ENCODE results near the gene NELFE. TPM values are rescaled to one million over a fixed set of nuclear protein-coding genes. Genes with fewer than 3 reads are reported as not detected.

NELFE gene
- total RNA-seq, 4 donors from 2014 or later = 67.0 to 94.0 (median 75.0) TPM

- TF ChIP-seq, protein P1, sequence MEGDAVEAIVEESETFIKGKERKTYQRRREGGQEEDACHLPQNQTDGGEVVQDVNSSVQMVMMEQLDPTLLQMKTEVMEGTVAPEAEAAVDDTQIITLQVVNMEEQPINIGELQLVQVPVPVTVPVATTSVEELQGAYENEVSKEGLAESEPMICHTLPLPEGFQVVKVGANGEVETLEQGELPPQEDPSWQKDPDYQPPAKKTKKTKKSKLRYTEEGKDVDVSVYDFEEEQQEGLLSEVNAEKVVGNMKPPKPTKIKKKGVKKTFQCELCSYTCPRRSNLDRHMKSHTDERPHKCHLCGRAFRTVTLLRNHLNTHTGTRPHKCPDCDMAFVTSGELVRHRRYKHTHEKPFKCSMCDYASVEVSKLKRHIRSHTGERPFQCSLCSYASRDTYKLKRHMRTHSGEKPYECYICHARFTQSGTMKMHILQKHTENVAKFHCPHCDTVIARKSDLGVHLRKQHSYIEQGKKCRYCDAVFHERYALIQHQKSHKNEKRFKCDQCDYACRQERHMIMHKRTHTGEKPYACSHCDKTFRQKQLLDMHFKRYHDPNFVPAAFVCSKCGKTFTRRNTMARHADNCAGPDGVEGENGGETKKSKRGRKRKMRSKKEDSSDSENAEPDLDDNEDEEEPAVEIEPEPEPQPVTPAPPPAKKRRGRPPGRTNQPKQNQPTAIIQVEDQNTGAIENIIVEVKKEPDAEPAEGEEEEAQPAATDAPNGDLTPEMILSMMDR (IDR thresholded peaks at IDR 0.05) = no peak
- DNase-seq (ENCODE audit: low spot score) = no peak
Measured at GRCh38 chr6:31906122-31906521, 52.6 kb downstream of the NELFE start.

GRCh38 chr6:31905041-31905440 lies 53.7 kb downstream of the NELFE start:
- no peak for DNase-seq (ENCODE audit: low spot score)
- TF ChIP-seq, protein P1 (IDR thresholded peaks at IDR 0.05) = no peak
- no peak for ATAC-seq (ENCODE audit: low FRiP score)

More at GRCh38 chr6:31906122-31906521, 52.6 kb downstream of the NELFE start:
- ATAC-seq (ENCODE audit: low FRiP score) = no peak

GRCh38 chr6:31903957-31904356 lies 54.8 kb downstream of the NELFE start:
- peak; percentile 47 for ATAC-seq (ENCODE audit: low FRiP score)
- TF ChIP-seq, protein P1 (IDR thresholded peaks at IDR 0.05) = no peak
- DNase-seq (ENCODE audit: low spot score) = no peak

Small RNA genes lying within 50 kb of the gene (small RNA-seq; reads per million reads assigned to genes)
- not detected for gene AL645922.1

Other genes with a start within 250 kb of the NELFE start
- gene LY6G6D, start 243.6 kb downstream of the NELFE start, total RNA-seq = not detected
- gene LY6G6C, start 237.2 kb downstream of the NELFE start, total RNA-seq = under 1 TPM in 1 of 4 donors, not detected in 3; 0.74 TPM
- gene MPIG6B, start 235.6 kb downstream of the NELFE start, total RNA-seq = under 1 TPM in 1 of 4 donors, not detected in 3; 0.84 TPM
- 100 to 1,000 TPM; 103 to 148 (median 115) TPM for gene DDAH2, start 229.7 kb downstream of the NELFE start, total RNA-seq
- gene CLIC1, start 222.4 kb downstream of the NELFE start, total RNA-seq = 100 to 1,000 TPM; 244 to 443 (median 336) TPM
- gene MSH5, start 219.0 kb downstream of the NELFE start, total RNA-seq = 10 to 100 TPM in 1 of 4 donors, 1 to 10 TPM in 3; 5.4 to 17.0 (median 7.3) TPM
- gene SAPCD1, start 196.3 kb downstream of the NELFE start, total RNA-seq = not detected
- gene VWA7, start 181.6 kb downstream of the NELFE start, total RNA-seq = 1 to 10 TPM in 1 of 4 donors, under 1 TPM in 2, not detected in 1; 0.36 to 1.6 (median 0.56) TPM
- 10 to 100 TPM; 31.6 to 47.0 (median 34.6) TPM for gene VARS1, start 163.2 kb downstream of the NELFE start, total RNA-seq
- 10 to 100 TPM; 19.8 to 35.1 (median 30.4) TPM for gene LSM2, start 152.0 kb downstream of the NELFE start, total RNA-seq
- 1 to 10 TPM in 3 of 4 donors, under 1 TPM in 1; 0.48 to 3.0 (median 1.9) TPM for gene HSPA1L, start 143.7 kb downstream of the NELFE start, total RNA-seq
- gene HSPA1A, start 143.4 kb downstream of the NELFE start, total RNA-seq = 1,000 to 10,000 TPM in 1 of 4 donors, 100 to 1,000 TPM in 3; 155 to 1,684 (median 309) TPM
- gene HSPA1B, start 131.2 kb downstream of the NELFE start, total RNA-seq = 1,000 to 10,000 TPM in 1 of 4 donors, 100 to 1,000 TPM in 3; 174 to 1,642 (median 258) TPM
- gene NEU1, start 96.2 kb downstream of the NELFE start, total RNA-seq = 10 to 100 TPM; 44.1 to 63.8 (median 55.2) TPM
- gene SLC44A4, start 80.0 kb downstream of the NELFE start, total RNA-seq = under 1 TPM in 3 of 4 donors, not detected in 1; 0.19 to 0.84 (median 0.38) TPM
- gene EHMT2, start 61.3 kb downstream of the NELFE start, total RNA-seq = 10 to 100 TPM; 17.4 to 25.9 (median 20.0) TPM
- gene ZBTB12, start 56.9 kb downstream of the NELFE start, total RNA-seq = 1 to 10 TPM in 3 of 4 donors, under 1 TPM in 1; 0.48 to 1.9 (median 1.4) TPM
- gene C2, start 31.3 kb downstream of the NELFE start, total RNA-seq = 10 to 100 TPM; 30.6 to 96.1 (median 46.0) TPM
- gene CFB, start 12.9 kb downstream of the NELFE start, total RNA-seq = 1,000 to 10,000 TPM in 1 of 4 donors, 100 to 1,000 TPM in 2, 10 to 100 TPM in 1; 16.7 to 1,024 (median 264) TPM
- gene SKIC2, start 204 bp upstream of the NELFE start, total RNA-seq = 10 to 100 TPM; 31.3 to 50.8 (median 44.8) TPM
- 10 to 100 TPM; 15.6 to 19.9 (median 18.4) TPM for gene DXO, start 13.2 kb upstream of the NELFE start, total RNA-seq
- 100 to 1,000 TPM in 3 of 4 donors, 10 to 100 TPM in 1; 16.6 to 652 (median 239) TPM for gene C4A, start 23.1 kb upstream of the NELFE start, total RNA-seq
- 100 to 1,000 TPM in 3 of 4 donors, 10 to 100 TPM in 1; 15.4 to 912 (median 204) TPM for gene C4B, start 55.8 kb upstream of the NELFE start, total RNA-seq
- gene CYP21A2, start 79.4 kb upstream of the NELFE start, total RNA-seq = 1 to 10 TPM in 3 of 4 donors, under 1 TPM in 1; 0.63 to 5.7 (median 2.8) TPM
- 100 to 1,000 TPM; 129 to 311 (median 137) TPM for gene TNXB, start 150.4 kb upstream of the NELFE start, total RNA-seq
- 10 to 100 TPM; 23.2 to 44.3 (median 24.4) TPM for gene ATF6B, start 169.3 kb upstream of the NELFE start, total RNA-seq
- 1 to 10 TPM; 2.1 to 3.9 (median 2.7) TPM for gene FKBPL, start 171.3 kb upstream of the NELFE start, total RNA-seq
- 1 to 10 TPM in 1 of 4 donors, under 1 TPM in 3; 0.24 to 1.0 (median 0.34) TPM for gene PRRT1, start 193.0 kb upstream of the NELFE start, total RNA-seq
- 100 to 1,000 TPM in 1 of 4 donors, 10 to 100 TPM in 3; 21.5 to 161 (median 34.3) TPM for gene PPT2, start 195.2 kb upstream of the NELFE start, total RNA-seq
- gene EGFL8, start 205.6 kb upstream of the NELFE start, total RNA-seq = 10 to 100 TPM in 3 of 4 donors, 1 to 10 TPM in 1; 8.9 to 17.3 (median 13.3) TPM
- gene AGPAT1, start 217.1 kb upstream of the NELFE start, total RNA-seq = 10 to 100 TPM; 26.4 to 40.9 (median 35.7) TPM
- 10 to 100 TPM; 35.1 to 59.1 (median 50.6) TPM for gene RNF5, start 219.4 kb upstream of the NELFE start, total RNA-seq
- 1 to 10 TPM in 3 of 4 donors, under 1 TPM in 1; 0.48 to 9.3 (median 1.2) TPM for gene AGER, start 225.3 kb upstream of the NELFE start, total RNA-seq
- gene PBX2, start 231.2 kb upstream of the NELFE start, total RNA-seq = 10 to 100 TPM; 27.7 to 65.3 (median 34.6) TPM
- 10 to 100 TPM in 3 of 4 donors, 1 to 10 TPM in 1; 9.7 to 28.3 (median 23.2) TPM for gene GPSM3, start 233.7 kb upstream of the NELFE start, total RNA-seq